HepG2 (cell line): ENCODE measurements around the gene NME2. TPM values are rescaled to one million over a fixed set of nuclear protein-coding genes. Genes with fewer than 3 reads are reported as not detected.

ENCODE experiments used
- DMAP1 ChIP-seq: IDR thresholded peaks from 2 replicates; pipeline ENCODE4 v1.6.1; 2016
- FOXK1 ChIP-seq: sonication (generic); formaldehyde crosslinking; IDR thresholded peaks from 2 replicates; pipeline ENCODE4 v1.4.0; 2020; ENCODE audit warnings: low read depth, missing genetic modification reagents, borderline replicate concordance
- JDP2 ChIP-seq: sonication (generic); formaldehyde crosslinking; IDR thresholded peaks from 2 replicates; pipeline ENCODE4 v1.8.1; 2022; ENCODE audit warnings: missing genetic modification reagents, borderline replicate concordance
- JUND ChIP-seq: sonication (generic); formaldehyde crosslinking; IDR thresholded peaks from 2 replicates; pipeline ENCODE4 v1.8.0; 2022; ENCODE audit warnings: mild to moderate bottlenecking, missing genetic modification reagents
- KMT2B ChIP-seq: IDR thresholded peaks from 2 replicates; pipeline ENCODE4 v1.6.1; 2016; ENCODE audit warnings: missing genetic modification reagents, missing compliant biosample characterization
- MXD4 ChIP-seq: IDR thresholded peaks from 2 replicates; pipeline ENCODE4 v1.6.1; 2016; ENCODE audit warnings: mild to moderate bottlenecking, missing biosample characterization, missing genetic modification reagents
- SNAPC2 ChIP-seq: sonication (generic); formaldehyde crosslinking; IDR thresholded peaks from 2 replicates; pipeline ENCODE4 v1.8.1; 2022; ENCODE audit warnings: mild to moderate bottlenecking, missing genetic modification reagents
- SOX5 ChIP-seq: IDR thresholded peaks from 2 replicates; pipeline ENCODE4 v1.6.1; 2016; ENCODE audit warnings: borderline replicate concordance
- TBX2 ChIP-seq: sonication (generic); formaldehyde crosslinking; IDR thresholded peaks from 2 replicates; pipeline ENCODE4 v1.5.0; 2020; ENCODE audit warnings: missing genetic modification reagents, mild to moderate bottlenecking, borderline replicate concordance
- TIGD3 ChIP-seq: sonication (generic); formaldehyde crosslinking; IDR thresholded peaks from 2 replicates; pipeline ENCODE4 v1.5.1; 2020; ENCODE audit warnings: mild to moderate bottlenecking, missing genetic modification reagents, borderline replicate concordance
- ZBTB40 ChIP-seq, 2 experiments: fragments of 450-650 bp in 1 of 2; sonication (generic) in 1 of 2; formaldehyde crosslinking in 1 of 2; IDR thresholded peaks; 2 replicates each; pipeline versions ENCODE4 v1.6.1 to v1.8.0; 2016 to 2022; ENCODE audit warnings: antibody characterized with exemption in 1 of 2, mild to moderate bottlenecking in 1 of 2, missing genetic modification reagents in 1 of 2
- ZBTB7A ChIP-seq: sonication (generic); formaldehyde crosslinking; IDR thresholded peaks from 2 replicates; pipeline ENCODE4 v1.8.0; 2022; ENCODE audit warnings: mild to moderate bottlenecking, missing genetic modification reagents
- ZMAT3 ChIP-seq: sonication (generic); formaldehyde crosslinking; conservative IDR thresholded peaks from 2 replicates; pipeline ENCODE4 v1.7.0; 2021; ENCODE audit warnings: missing genetic modification reagents
- ZNF121 ChIP-seq: sonication (generic); formaldehyde crosslinking; IDR thresholded peaks from 2 replicates; pipeline ENCODE4 v1.5.0; 2020; ENCODE audit warnings: mild to moderate bottlenecking, missing genetic modification reagents
- ZNF136 ChIP-seq: sonication (generic); formaldehyde crosslinking; IDR thresholded peaks from 2 replicates; pipeline ENCODE4 v1.8.1; 2022; ENCODE audit warnings: low read depth, mild to moderate bottlenecking, moderate library complexity, missing genetic modification reagents
- ZNF160 ChIP-seq: sonication (generic); formaldehyde crosslinking; IDR thresholded peaks from 2 replicates; pipeline ENCODE4 v1.8.0; 2022; ENCODE audit warnings: mild to moderate bottlenecking, inconsistent platforms, missing genetic modification reagents
- ZNF20 ChIP-seq: sonication (generic); formaldehyde crosslinking; IDR thresholded peaks from 2 replicates; pipeline ENCODE4 v1.4.0; 2020; ENCODE audit warnings: mild to moderate bottlenecking, moderate library complexity, missing genetic modification reagents
- ZNF451 ChIP-seq: sonication (generic); formaldehyde crosslinking; IDR thresholded peaks from 2 replicates; pipeline ENCODE4 v1.5.0; 2020; ENCODE audit warnings: mild to moderate bottlenecking, missing genetic modification reagents
- ZNF543 ChIP-seq: sonication (generic); formaldehyde crosslinking; IDR thresholded peaks from 2 replicates; pipeline ENCODE4 v1.4.0; 2020; ENCODE audit warnings: mild to moderate bottlenecking, missing genetic modification reagents
- ZNF569 ChIP-seq: sonication (generic); formaldehyde crosslinking; IDR thresholded peaks from 2 replicates; pipeline ENCODE4 v1.5.0; 2020; ENCODE audit warnings: mild to moderate bottlenecking, missing genetic modification reagents, moderate library complexity, borderline replicate concordance
- ZNF652 ChIP-seq: IDR thresholded peaks from 2 replicates; pipeline ENCODE4 v1.6.1; 2016; ENCODE audit warnings: low read depth, borderline replicate concordance
- polyA plus RNA-seq, 8 experiments: library from polyadenylated mRNA; depleted of rRNA in 3 of 8; stranded (reverse) in 7 of 8; unstranded in 1 of 8; fragments of >200 nt; fragmentation: Illumina TruSeq in 4 of 8; extraction: Trizol in 4 of 8; gene quantifications; 2 replicates each; pipeline versions ENCODE4 v1.2.1 to v1.2.3, GENCODE V29; 2011 to 2016; ENCODE audit warnings: low read depth in 4 of 8, missing spikeins in 1 of 8, mixed read lengths in 1 of 8; ENCODE audit not compliant: insufficient read depth in 1 of 8
- total RNA-seq, 5 experiments: library from RNA; depleted of rRNA; stranded (reverse); fragments of >200 nt; fragmentation: Illumina TruSeq; extraction: Trizol; gene quantifications; 2 replicates each; pipeline ENCODE4 v1.2.3, GENCODE V29; 2016; ENCODE audit warnings: low read depth in 1 of 5

NME2 gene
- total and polyA plus RNA-seq, 2 of the 13 experiments (the other 11 are each of a cell fraction or from before 2014, with no cell fraction given) = 790 to 1,213 TPM

GRCh38 chr17:51118330-51119195 is 47.6 kb upstream of the NME2 start (continued):
- TF ChIP-seq ZBTB40 (IDR thresholded peaks at IDR 0.05) = no peak
- TF ChIP-seq ZBTB40 (CRISPR knock-in tag; IDR thresholded peaks at IDR 0.05) = no peak
- TF ChIP-seq JUND (CRISPR knock-in tag) = no peak
- TF ChIP-seq KMT2B (CRISPR knock-in tag) = no peak
- no peak for TF ChIP-seq SOX5 (CRISPR knock-in tag)
- no peak for TF ChIP-seq ZNF136
- no peak for TF ChIP-seq JDP2 (CRISPR knock-in tag)
- no peak for TF ChIP-seq ZNF543 (CRISPR knock-in tag)
- TF ChIP-seq ZBTB7A (CRISPR knock-in tag) = no peak
- no peak for TF ChIP-seq SNAPC2
- no peak for TF ChIP-seq ZNF569 (CRISPR knock-in tag)
- peak; percentile 44; the same call in 1 of the 2 replicates for TF ChIP-seq FOXK1
- no peak; the same call in 1 of the 2 replicates for TF ChIP-seq TBX2 (CRISPR knock-in tag)
- no peak for TF ChIP-seq ZMAT3 (CRISPR knock-in tag)
- no peak for TF ChIP-seq ZNF652 (CRISPR knock-in tag)
- peak; percentile 93 for TF ChIP-seq MXD4 (CRISPR knock-in tag)
- TF ChIP-seq ZNF451 = no peak
- TF ChIP-seq TIGD3 = no peak
- no peak for TF ChIP-seq DMAP1 (CRISPR knock-in tag)
- TF ChIP-seq ZNF160 (CRISPR knock-in tag) = no peak
- TF ChIP-seq ZNF20 (CRISPR knock-in tag) = no peak
- no peak for TF ChIP-seq ZNF121
